ENCODE results near the gene EXOSC3.

Gene EXOSC3

DNA sequence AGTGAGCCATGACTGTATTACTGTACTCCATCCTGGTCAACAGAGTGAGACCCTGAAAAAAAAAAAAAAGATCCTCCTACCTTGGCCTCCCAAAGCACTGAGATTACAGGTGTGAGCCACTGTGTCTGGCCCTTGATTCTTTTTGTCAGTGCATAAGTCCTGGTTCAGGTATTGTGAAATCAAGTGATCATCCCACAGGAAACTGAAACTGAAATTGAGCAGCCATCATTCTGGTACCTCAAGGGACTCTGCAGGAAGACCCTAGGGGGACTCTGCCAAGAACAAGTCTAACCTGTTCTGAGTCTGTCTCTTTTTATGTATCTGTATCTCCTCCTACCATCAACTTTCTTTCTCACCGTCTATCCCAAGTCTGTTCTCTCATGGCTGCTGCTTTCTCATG, 13.8 kb upstream of the EXOSC3 start:
- no peak for DNase-seq (ENCODE audit: low read depth)
- TF ChIP-seq, protein P1, sequence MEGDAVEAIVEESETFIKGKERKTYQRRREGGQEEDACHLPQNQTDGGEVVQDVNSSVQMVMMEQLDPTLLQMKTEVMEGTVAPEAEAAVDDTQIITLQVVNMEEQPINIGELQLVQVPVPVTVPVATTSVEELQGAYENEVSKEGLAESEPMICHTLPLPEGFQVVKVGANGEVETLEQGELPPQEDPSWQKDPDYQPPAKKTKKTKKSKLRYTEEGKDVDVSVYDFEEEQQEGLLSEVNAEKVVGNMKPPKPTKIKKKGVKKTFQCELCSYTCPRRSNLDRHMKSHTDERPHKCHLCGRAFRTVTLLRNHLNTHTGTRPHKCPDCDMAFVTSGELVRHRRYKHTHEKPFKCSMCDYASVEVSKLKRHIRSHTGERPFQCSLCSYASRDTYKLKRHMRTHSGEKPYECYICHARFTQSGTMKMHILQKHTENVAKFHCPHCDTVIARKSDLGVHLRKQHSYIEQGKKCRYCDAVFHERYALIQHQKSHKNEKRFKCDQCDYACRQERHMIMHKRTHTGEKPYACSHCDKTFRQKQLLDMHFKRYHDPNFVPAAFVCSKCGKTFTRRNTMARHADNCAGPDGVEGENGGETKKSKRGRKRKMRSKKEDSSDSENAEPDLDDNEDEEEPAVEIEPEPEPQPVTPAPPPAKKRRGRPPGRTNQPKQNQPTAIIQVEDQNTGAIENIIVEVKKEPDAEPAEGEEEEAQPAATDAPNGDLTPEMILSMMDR (IDR thresholded peaks at IDR 0.05; ENCODE audit: control insufficient read depth, insufficient read depth, low read depth, low read length, missing control alignments), result no peak
- no peak overlapping the region for H3K4me3 ChIP-seq (ENCODE audit: control insufficient read depth, low read depth, low read length)

DNA sequence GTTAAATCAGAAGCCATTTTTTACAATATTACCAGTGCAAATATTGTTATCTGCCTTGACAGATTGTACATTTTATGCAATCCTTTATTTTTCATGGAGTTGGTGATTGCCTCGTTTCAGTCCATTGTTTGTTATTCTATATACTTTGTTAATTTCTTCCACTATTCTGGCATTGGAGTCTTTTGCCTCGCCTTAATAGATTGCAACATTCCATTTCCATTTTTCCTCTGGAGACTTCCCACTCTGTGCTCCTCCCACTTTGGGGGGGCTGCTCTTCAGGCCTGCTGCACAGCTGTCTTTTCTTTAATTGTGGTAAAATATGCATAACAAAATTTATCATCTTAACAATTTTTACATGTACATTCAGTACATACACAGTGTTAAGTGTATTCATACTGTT, 11.4 kb upstream of the EXOSC3 start:
- DNase-seq (ENCODE audit: low read depth), result no peak
- TF ChIP-seq, protein P1 (IDR thresholded peaks at IDR 0.05; ENCODE audit: control insufficient read depth, insufficient read depth, low read depth, low read length, missing control alignments), result no peak

DNA sequence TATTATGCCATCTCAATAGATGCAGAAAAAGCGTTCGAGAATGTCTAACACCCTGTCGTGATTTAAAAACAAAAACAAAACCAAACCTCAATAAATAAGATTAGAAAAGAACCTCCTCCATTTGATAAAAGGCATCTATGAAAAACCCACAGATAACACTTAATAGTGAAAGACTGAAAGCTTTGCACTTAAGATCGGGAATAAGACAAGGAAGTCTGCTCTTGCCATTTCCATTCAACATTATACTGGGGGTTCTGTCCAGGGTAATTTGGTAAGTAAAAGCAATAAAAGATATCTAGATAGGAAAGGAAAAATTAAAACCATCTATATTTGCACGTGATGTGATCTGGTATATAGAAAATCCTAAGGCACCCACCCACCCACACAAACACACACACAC, 7.3 kb upstream of the EXOSC3 start:
- DNase-seq (ENCODE audit: low read depth), result no peak
- no peak overlapping the region for H3K4me3 ChIP-seq (ENCODE audit: control insufficient read depth, low read depth, low read length)
- TF ChIP-seq, protein P1 (IDR thresholded peaks at IDR 0.05; ENCODE audit: control insufficient read depth, insufficient read depth, low read depth, low read length, missing control alignments), result no peak

More for the DNA sequence above, 11.4 kb upstream of the EXOSC3 start:
- no peak overlapping the region for H3K4me3 ChIP-seq (ENCODE audit: control insufficient read depth, low read depth, low read length)

DNA sequence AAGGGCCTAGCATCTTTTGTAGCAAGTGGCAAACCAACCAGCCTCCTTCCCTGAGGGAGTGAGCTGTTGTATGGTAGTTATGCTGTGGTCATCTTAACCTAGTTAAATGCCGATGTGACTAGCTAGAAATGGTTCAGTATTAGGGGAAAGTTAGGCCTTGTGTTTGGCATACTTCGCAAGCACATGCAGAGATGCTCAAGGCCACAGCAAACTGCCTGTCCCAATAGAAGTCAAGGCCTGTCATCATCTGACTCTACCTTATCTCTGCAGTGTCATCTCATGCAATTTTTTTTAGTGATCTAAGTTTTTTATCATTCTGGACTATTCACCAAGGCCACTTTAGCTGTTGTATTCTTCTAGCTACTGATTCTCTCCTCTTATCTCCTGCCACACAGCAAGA, 5.2 kb upstream of the EXOSC3 start:
- no peak for DNase-seq (ENCODE audit: low read depth)
- H3K4me3 ChIP-seq (ENCODE audit: control insufficient read depth, low read depth, low read length), result no peak overlapping the region
- TF ChIP-seq, protein P1 (IDR thresholded peaks at IDR 0.05; ENCODE audit: control insufficient read depth, insufficient read depth, low read depth, low read length, missing control alignments), result no peak

DNA sequence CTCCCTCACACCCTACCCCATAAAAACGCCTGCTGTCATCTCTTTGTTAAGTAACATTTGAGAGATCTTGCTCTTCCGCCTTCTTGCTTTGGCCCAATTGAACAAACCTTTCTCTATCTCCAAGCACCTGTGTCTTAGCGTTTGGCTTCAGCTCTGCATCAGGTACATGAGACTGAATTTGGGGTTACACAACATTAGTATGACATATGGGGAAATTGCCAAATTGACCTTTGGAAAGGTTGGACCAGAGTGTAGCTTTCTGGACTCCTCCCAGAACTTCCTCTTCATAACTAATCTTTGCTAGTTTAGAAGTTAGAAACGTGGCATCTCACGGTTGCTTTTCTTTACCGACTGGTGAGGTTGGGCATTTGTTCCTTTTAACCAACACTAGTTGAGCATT, 3.5 kb upstream of the EXOSC3 start:
- H3K4me3 ChIP-seq (ENCODE audit: control insufficient read depth, low read depth, low read length), result no peak overlapping the region
- TF ChIP-seq, protein P1 (IDR thresholded peaks at IDR 0.05; ENCODE audit: control insufficient read depth, insufficient read depth, low read depth, low read length, missing control alignments), result no peak
- DNase-seq (ENCODE audit: low read depth), result no peak

DNA sequence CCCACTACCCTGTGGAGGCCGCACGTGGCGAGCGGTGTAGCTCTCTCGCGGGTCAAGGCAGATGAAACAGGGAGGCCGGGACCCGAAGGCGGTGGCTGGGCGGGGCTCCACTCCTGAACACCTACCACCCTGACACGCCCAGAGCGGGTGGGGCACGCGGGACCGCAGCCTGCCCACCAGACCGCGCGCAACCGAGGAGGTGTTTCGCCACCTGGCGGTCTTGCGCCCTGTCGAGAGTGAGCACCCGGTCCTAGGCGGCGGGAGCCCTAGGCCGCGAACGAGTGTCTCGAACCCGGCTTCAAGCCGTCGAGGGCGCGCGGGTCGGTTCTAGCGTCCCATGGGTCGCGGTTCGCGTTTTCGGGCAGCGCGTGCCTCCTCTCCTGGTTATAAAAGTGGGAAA, 2.2 kb upstream of the EXOSC3 start:
- DNase-seq (ENCODE audit: low read depth), result no peak
- H3K4me3 ChIP-seq (ENCODE audit: control insufficient read depth, low read depth, low read length), result no peak overlapping the region
- TF ChIP-seq, protein P1 (IDR thresholded peaks at IDR 0.05; ENCODE audit: control insufficient read depth, insufficient read depth, low read depth, low read length, missing control alignments), result no peak

DNA sequence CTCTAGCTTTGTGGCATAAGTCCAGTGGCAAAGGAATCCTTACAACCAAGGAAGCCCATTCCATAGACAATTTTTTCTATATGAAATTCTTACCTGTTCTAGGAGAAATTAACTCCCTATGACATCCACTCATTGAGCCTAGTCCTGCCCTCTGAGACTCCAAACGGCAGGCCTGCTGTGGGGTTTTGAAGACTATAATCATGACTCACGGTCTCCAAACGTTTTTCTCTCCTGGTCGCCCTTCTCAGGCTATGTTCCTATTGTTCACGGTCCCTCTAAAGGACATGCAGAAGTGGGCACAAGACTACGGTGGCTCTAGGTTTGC, 611 bp downstream of the EXOSC3 start:
- no peak for DNase-seq (ENCODE audit: low read depth)
- H3K4me3 ChIP-seq (ENCODE audit: control insufficient read depth, low read depth, low read length), result peak overlapping the region; percentile 91
- TF ChIP-seq, protein P1 (IDR thresholded peaks at IDR 0.05; ENCODE audit: control insufficient read depth, insufficient read depth, low read depth, low read length, missing control alignments), result no peak
